ENCODE data around the gene FMNL1. TPM values are rescaled to one million over a fixed set of nuclear protein-coding genes. Genes with fewer than 3 reads are reported as not detected.

FMNL1 gene
- total RNA-seq, 1 donor from 2014 or later, result 2.4 TPM

DNA sequence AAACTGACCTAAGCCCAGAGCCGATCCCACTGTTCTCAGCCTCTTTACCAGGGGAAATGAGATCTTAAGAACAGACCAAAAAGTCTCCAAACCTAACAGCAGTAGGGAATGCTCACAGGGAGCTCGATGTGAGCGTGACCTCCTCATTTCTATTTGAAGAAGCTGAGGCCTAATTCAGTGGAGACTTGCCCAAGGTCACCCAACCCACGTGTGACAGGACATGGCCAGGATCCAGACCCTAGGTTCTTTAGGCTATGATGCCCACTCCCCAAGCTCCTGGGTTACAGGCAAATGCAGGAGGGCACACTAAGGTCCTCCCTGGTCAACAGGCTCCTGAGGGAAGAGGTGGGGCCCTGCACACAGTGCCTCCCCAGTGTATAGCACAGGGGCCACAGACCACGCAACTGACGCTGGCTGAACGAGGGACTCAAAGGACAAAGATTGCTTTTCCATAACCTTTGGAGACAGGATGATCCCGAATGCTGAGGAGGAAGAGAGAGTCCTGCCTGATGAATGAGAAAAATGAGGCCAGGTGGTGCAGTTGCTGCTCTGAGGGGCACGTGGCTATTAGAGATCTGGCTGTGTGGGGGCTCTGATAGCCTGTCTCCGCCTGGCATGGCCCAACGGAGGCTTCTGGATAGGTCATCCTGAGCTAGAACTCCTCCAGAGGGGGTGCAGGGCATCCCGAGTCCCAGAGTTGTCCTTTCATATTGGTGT, 71.2 kb downstream of the FMNL1 start:
- Histone ChIP-seq H4K20me1 (ENCODE audit: low read depth) (peaks cover 15% of the 10 kb centered on the region), H2AFZ (replicated peaks) (no peak overlapping the region), H3K9ac (no peak overlapping the region), H3F3A (ENCODE audit: low read depth) (no peaks in the 10 kb centered on the region), H3K79me2 (ENCODE audit: low read depth) (peaks cover 13% of the 10 kb centered on the region), H3K9me3 (ENCODE audit: low read depth) (no peaks in the 10 kb centered on the region), H3K4me2 (no peak overlapping the region), H3K27ac (no peak overlapping the region), H3K4me3 (no peak overlapping the region), H3K36me3 (no peaks in the 10 kb centered on the region), H3K27me3 (no peaks in the 10 kb centered on the region), H3K4me1 (no peaks in the 10 kb centered on the region)
- Mint-ChIP-seq H3K27ac (peak overlapping the region; percentile 57), H3K36me3 (peaks cover 7% of the 10 kb centered on the region), H3K4me3 (no peak overlapping the region), H3K27me3 (ENCODE audit: insufficient read depth, low read depth) (no peaks in the 10 kb centered on the region), H3K9me3 (no peaks in the 10 kb centered on the region), H3K4me1 (peaks cover 29% of the 10 kb centered on the region)
- TF ChIP-seq CTCF (IDR thresholded peaks at IDR 0.05), result no peak
- no peak for TF ChIP-seq EZH2phosphoT487 (IDR thresholded peaks at IDR 0.05)
- no peak for TF ChIP-seq EZH2 (IDR thresholded peaks at IDR 0.05)
- no peak for DNase-seq (ENCODE audit: low spot score)

- Histone ChIP-seq H3K4me3 (no peak overlapping the region), H4K20me1 (ENCODE audit: low read depth) (peaks cover 20% of the 10 kb centered on the region), H3K36me3 (no peaks in the 10 kb centered on the region), H3K9ac (no peak overlapping the region), H3K4me1 (no peaks in the 10 kb centered on the region), H2AFZ (replicated peaks) (no peak overlapping the region), H3K79me2 (ENCODE audit: low read depth) (peaks cover 13% of the 10 kb centered on the region), H3K4me2 (no peak overlapping the region), H3K9me3 (ENCODE audit: low read depth) (no peaks in the 10 kb centered on the region), H3F3A (ENCODE audit: low read depth) (no peaks in the 10 kb centered on the region), H3K27me3 (no peaks in the 10 kb centered on the region), H3K27ac (no peak overlapping the region)
- DNase-seq (ENCODE audit: low spot score), result no peak
- Mint-ChIP-seq H3K27me3 (ENCODE audit: insufficient read depth, low read depth) (no peaks in the 10 kb centered on the region), H3K4me3 (no peak overlapping the region), H3K27ac (peak overlapping the region; percentile 44), H3K36me3 (peaks cover 7% of the 10 kb centered on the region), H3K4me1 (peaks cover 31% of the 10 kb centered on the region), H3K9me3 (no peaks in the 10 kb centered on the region)
- TF ChIP-seq EZH2phosphoT487 (IDR thresholded peaks at IDR 0.05), result no peak
- TF ChIP-seq CTCF (IDR thresholded peaks at IDR 0.05), result no peak
- no peak for TF ChIP-seq EZH2 (IDR thresholded peaks at IDR 0.05)
Observed at GRCh38 chr17:45293413-45294211, 71.9 kb downstream of the FMNL1 start.

DNA sequence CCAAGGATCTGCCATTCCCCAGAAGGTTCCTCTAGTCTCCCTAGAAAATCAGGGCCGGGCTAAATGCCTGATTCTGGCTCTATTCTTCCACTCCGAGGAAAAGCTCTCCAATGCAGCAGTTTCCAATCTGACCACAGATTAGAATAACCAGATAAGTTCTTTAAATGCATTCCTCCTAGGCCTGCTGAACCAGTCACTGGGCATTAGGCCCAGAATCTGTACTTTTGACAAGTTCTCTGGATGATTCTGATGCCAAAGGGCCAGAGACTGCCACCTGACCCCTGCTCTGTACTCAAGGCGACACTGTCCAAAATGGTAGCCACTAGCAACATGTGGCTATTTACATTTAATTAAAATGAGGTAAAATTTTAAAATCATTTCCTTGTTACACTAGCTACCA, 72.8 kb downstream of the FMNL1 start:
- no peak for TF ChIP-seq EZH2phosphoT487 (IDR thresholded peaks at IDR 0.05)
- no peak for TF ChIP-seq CTCF (IDR thresholded peaks at IDR 0.05)
- no peak for TF ChIP-seq EZH2 (IDR thresholded peaks at IDR 0.05)
- H3K9me3 Mint-ChIP-seq, result no peaks in the 10 kb centered on the region
- Histone ChIP-seq H3K4me1 (no peaks in the 10 kb centered on the region), H3K27ac (no peak overlapping the region), H4K20me1 (ENCODE audit: low read depth) (peaks cover 28% of the 10 kb centered on the region), H3K9me3 (ENCODE audit: low read depth) (no peaks in the 10 kb centered on the region), H3K9ac (no peak overlapping the region), H2AFZ (replicated peaks) (no peak overlapping the region), H3K4me3 (no peak overlapping the region), H3K27me3 (no peaks in the 10 kb centered on the region), H3F3A (ENCODE audit: low read depth) (no peaks in the 10 kb centered on the region), H3K4me2 (no peak overlapping the region), H3K79me2 (ENCODE audit: low read depth) (peaks cover 13% of the 10 kb centered on the region), H3K36me3 (no peaks in the 10 kb centered on the region)
- DNase-seq (ENCODE audit: low spot score), result no peak
- H3K27ac Mint-ChIP-seq, result no peak overlapping the region
- no peaks in the 10 kb centered on the region for H3K27me3 Mint-ChIP-seq (ENCODE audit: insufficient read depth, low read depth)
- no peak overlapping the region for H3K4me3 Mint-ChIP-seq
- H3K4me1 Mint-ChIP-seq, result peaks cover 35% of the 10 kb centered on the region
- H3K36me3 Mint-ChIP-seq, result peaks cover 7% of the 10 kb centered on the region

Data from neural progenitor cell (in vitro differentiated cells).